ENCODE data around the gene UNC5A. TPM values are rescaled to one million over a fixed set of nuclear protein-coding genes. Genes with fewer than 3 reads are reported as not detected.

The UNC5A gene
- total RNA-seq, 1 experiment from 2014 or later, result 0.13 TPM

GRCh38 chr5:176908675-176909368 lies 98.5 kb downstream of the UNC5A start:
- in situ Hi-C loops (cut with HindIII; ENCODE audit: low pct_unique_long_range_greater_than_20kb, low sequenced_read_pairs), result no loop called here
- CTCF ChIA-PET, result interaction anchor here (0.6 kb wide), 1 partner anchor 62 kb away, joined by 9 read pairs; no protein-coding TSS in a partner anchor
- H3K36me3 ChIP-seq (ENCODE audit: control insufficient read depth, insufficient read depth, low read length), result peaks cover 41% of the 10 kb centered on the region

GRCh38 chr5:176912115-176912514 lies 101.8 kb downstream of the UNC5A start:
- no peak for DNase-seq (ENCODE audit: low read depth, low spot score)
- POLR2A ChIA-PET, result no interaction called here
- BruUV-seq (replicated peaks), result no TSS peak
- TF ChIP-seq TCF7L2 (IDR thresholded peaks at IDR 0.05; ENCODE audit: low read depth, low read length) (no peak), REST (IDR thresholded peaks at IDR 0.05; ENCODE audit: insufficient read depth in 1 of 2, low read depth in 2 of 2, low read length in 1 of 2) (no peak), CTCF (IDR thresholded peaks at IDR 0.05) (no peak), POLR2AphosphoS5 (IDR thresholded peaks at IDR 0.05; ENCODE audit: low read depth, low read length) (no peak), SIN3A (IDR thresholded peaks at IDR 0.05; ENCODE audit: borderline replicate concordance, insufficient read depth, low read depth, low read length) (no peak)
- Histone ChIP-seq H3K27ac (ENCODE audit: low read length) (no peak overlapping the region), H3K9me3 (ENCODE audit: control insufficient read depth, insufficient read depth, low read depth, low read length) (no peaks in the 10 kb centered on the region), H3K4me1 (ENCODE audit: control insufficient read depth, insufficient read depth, low read length) (no peaks in the 10 kb centered on the region), H3K27me3 (ENCODE audit: control insufficient read depth, insufficient read depth, low read length) (no peaks in the 10 kb centered on the region), H3K36me3 (ENCODE audit: control insufficient read depth, insufficient read depth, low read length) (peaks cover 24% of the 10 kb centered on the region), H3K4me3 (ENCODE audit: low read depth in 2 of 2, low read length in 2 of 2) (no peak overlapping the region)
- ATAC-seq, result no peak
- CTCF ChIA-PET, result no interaction called here
- intact Hi-C loops (cut with micrococcal nuclease; ENCODE audit: unreplicated experiment), result no loop called here
- in situ Hi-C loops (cut with HindIII; ENCODE audit: low pct_unique_long_range_greater_than_20kb, low sequenced_read_pairs), result no loop called here

More at GRCh38 chr5:176908675-176909368, 98.5 kb downstream of the UNC5A start:
- TF ChIP-seq TCF7L2 (IDR thresholded peaks at IDR 0.05; ENCODE audit: low read depth, low read length) (no peak), CTCF (IDR thresholded peaks at IDR 0.05) (no peak), POLR2AphosphoS5 (IDR thresholded peaks at IDR 0.05; ENCODE audit: low read depth, low read length) (no peak), SIN3A (IDR thresholded peaks at IDR 0.05; ENCODE audit: borderline replicate concordance, insufficient read depth, low read depth, low read length) (no peak), REST (IDR thresholded peaks at IDR 0.05; ENCODE audit: insufficient read depth in 1 of 2, low read depth in 2 of 2, low read length in 1 of 2) (no peak)
- Histone ChIP-seq H3K27ac (ENCODE audit: low read length) (no peak overlapping the region), H3K27me3 (ENCODE audit: control insufficient read depth, insufficient read depth, low read length) (no peaks in the 10 kb centered on the region), H3K4me3 (ENCODE audit: low read depth in 2 of 2, low read length in 2 of 2) (no peak overlapping the region), H3K4me1 (ENCODE audit: control insufficient read depth, insufficient read depth, low read length) (no peaks in the 10 kb centered on the region), H3K9me3 (ENCODE audit: control insufficient read depth, insufficient read depth, low read depth, low read length) (no peaks in the 10 kb centered on the region)
- intact Hi-C loops (cut with micrococcal nuclease; ENCODE audit: unreplicated experiment), result no loop called here
- POLR2A ChIA-PET, result no interaction called here
- ATAC-seq (no peak), DNase-seq (ENCODE audit: low read depth, low spot score) (no peak)
- no TSS peak for BruUV-seq (replicated peaks)
